Measurements from ENCODE around the gene MISP. TPM values are rescaled to one million over a fixed set of nuclear protein-coding genes. Genes with fewer than 3 reads are reported as not detected.

Gene MISP
- total and polyA plus RNA-seq, 2 of the 8 experiments (the other 6 are each of a cell fraction or from before 2014, with no cell fraction given), result 0.43 to 0.45 TPM

- Histone ChIP-seq H3K4ac (replicated peaks; ENCODE audit: insufficient read length, low read depth, low read length) (no peak overlapping the region), H4K20me1 (replicated peaks in 1 of 2; ENCODE audit: control insufficient read depth in 1 of 2, insufficient read depth in 2 of 2, low read length in 2 of 2) (no peaks in the 10 kb centered on the region), H4K5ac (ENCODE audit: insufficient read length, low read depth, low read length) (no peak overlapping the region), H3K56ac (replicated peaks; ENCODE audit: insufficient read length, low read depth, low read length) (no peak overlapping the region), H3K9me3 (ENCODE audit: insufficient read depth in 2 of 2, low read depth in 1 of 2, low read length in 1 of 2) (peaks cover 2 to 21% of the 10 kb centered on the region in 2 experiments; a peak in 1 of 4 replicates), H3K36me3 (ENCODE audit: control insufficient read depth in 2 of 4, insufficient read depth in 4 of 4, low read length in 3 of 4) (no peaks in the 10 kb centered on the region), H3K79me2 (ENCODE audit: control insufficient read depth in 1 of 2, insufficient read depth in 2 of 2, low read length in 2 of 2) (no peaks in the 10 kb centered on the region), H3K9ac (replicated peaks in 1 of 4; ENCODE audit: extremely low read depth in 1 of 4, low read depth in 3 of 4, low read length in 3 of 4) (no peak overlapping the region; a peak in 2 of 7 replicates), H3K4me1 (replicated peaks in 1 of 4; ENCODE audit: control insufficient read depth in 3 of 4, insufficient read depth in 4 of 4, low read length in 3 of 4) (peaks cover 0 to 5% (median 3%) of the 10 kb centered on the region in 4 experiments; a peak in 3 of 7 replicates), H2BK120ac (replicated peaks; ENCODE audit: low read depth, low read length) (no peak overlapping the region), H3K18ac (ENCODE audit: extremely low read depth, low read length) (no peak overlapping the region), H3K27me3 (replicated peaks in 1 of 4; ENCODE audit: control insufficient read depth in 3 of 4, extremely low read depth in 1 of 4, insufficient read depth in 3 of 4, low read length in 3 of 4) (no peaks in the 10 kb centered on the region), H3K4me3 (ENCODE audit: extremely low read depth in 1 of 4, insufficient read depth in 2 of 4, low read depth in 3 of 4, low read length in 4 of 4) (no peak overlapping the region), H3K27ac (ENCODE audit: low read depth, low read length) (no peak overlapping the region), H2AFZ (ENCODE audit: low read length) (no peak overlapping the region), H2BK20ac (ENCODE audit: low read length) (no peak overlapping the region), H3K4me2 (ENCODE audit: insufficient read depth in 1 of 2, low read depth in 2 of 2, low read length in 2 of 2) (no peak overlapping the region), H3K14ac (ENCODE audit: insufficient read length) (no peak overlapping the region), H3K79me1 (ENCODE audit: low read depth, low read length) (no peaks in the 10 kb centered on the region), H2BK15ac (ENCODE audit: low read length) (no peak overlapping the region; the same call in 1 of the 2 replicates), H3K23ac (ENCODE audit: insufficient read length) (no peak overlapping the region), H3K23me2 (ENCODE audit: low read depth, low read length) (no peaks in the 10 kb centered on the region), H2BK12ac (ENCODE audit: low read depth, low read length) (no peak overlapping the region), H4K91ac (replicated peaks; ENCODE audit: insufficient read length, low read length) (no peak overlapping the region), H2BK5ac (ENCODE audit: low read depth, low read length) (no peak overlapping the region), H2AK5ac (ENCODE audit: low read depth, low read length) (no peak overlapping the region), H4K8ac (ENCODE audit: extremely low read depth, insufficient read depth, low read length) (peak overlapping the region; percentile 3; the same call in 1 of the 2 replicates)
- TF ChIP-seq EZH2 (IDR thresholded peaks at IDR 0.05; ENCODE audit: low read depth, low read length, severe bottlenecking) (no peak), PHF8 (conservative IDR thresholded peaks at IDR 0.05; ENCODE audit: low read depth, low read length) (no peak), SRF (IDR thresholded peaks at IDR 0.05; ENCODE audit: low read depth, low read length) (no peak), GABPA (IDR thresholded peaks at IDR 0.05; ENCODE audit: borderline replicate concordance, insufficient read depth, low read length) (no peak), HDAC6 (IDR thresholded peaks at IDR 0.05; ENCODE audit: low read depth, low read length) (no peak), POLR2AphosphoS5 (IDR thresholded peaks at IDR 0.05; ENCODE audit: low read depth, low read length) (no peak)
- DNase-seq (ENCODE audit: low read depth in 1 of 2, low spot score in 2 of 2) (no peak), FAIRE-seq (no peak)
- CTCF ChIA-PET (ENCODE audit: partially characterized antibody), result interaction anchor here (1.1 to 1.8 kb wide), 4 partner anchors 13 to 222 kb away, joined by 3 to 4 read pairs (median 4); no protein-coding TSS in a partner anchor
- WGBS, 2 experiments (ENCODE audit: extremely low coverage in 1 of 2, insufficient coverage in 1 of 2, insufficient read length in 1 of 2, insufficient replicate concordance in 2 of 2, low coverage in 1 of 2, low lambda C conversion rate in 2 of 2, missing lambda C conversion rate in 1 of 2), result 92% methylated on average over 15 of the region's 15 CpGs; no CpG with 5 or more reads in 1 of the 2 experiments
- POLR2A ChIA-PET (ENCODE audit: partially characterized antibody), result interaction anchor here (0.8 kb wide), 1 partner anchor 60 kb away, joined by 4 read pairs; no protein-coding TSS in a partner anchor
Observed at GRCh38 chr19:755063-755462, 4.2 kb downstream of the MISP start.
